ENCODE data around the gene TBXAS1. TPM values are rescaled to one million over a fixed set of nuclear protein-coding genes. Genes with fewer than 3 reads are reported as not detected.

Gene TBXAS1
- total and polyA plus RNA-seq, 3 experiments from 2014 or later = 1.7 to 2.9 (median 2.1) TPM

DNA sequence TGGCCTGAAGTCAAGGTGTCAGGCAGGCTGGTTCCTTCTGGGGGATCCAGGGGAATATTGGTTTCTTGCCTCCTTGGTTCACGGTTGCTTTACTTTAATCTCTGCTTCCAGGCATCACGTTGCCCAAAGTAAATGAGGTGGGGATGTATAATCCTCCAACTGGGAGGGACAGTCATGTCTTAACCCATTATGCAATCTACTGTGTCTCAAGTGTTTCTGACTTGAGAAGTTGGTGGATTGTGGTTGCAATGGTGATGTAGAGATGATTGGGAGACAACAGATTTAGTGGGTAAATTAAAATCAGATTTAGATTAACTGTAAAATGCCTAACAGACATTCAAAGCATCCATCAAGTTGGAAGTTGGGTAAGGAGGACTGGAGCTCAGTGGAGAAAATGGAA, 32.7 kb downstream of the TBXAS1 start:
- H3K27ac ChIP-seq (ENCODE audit: low read depth, low read length) = no peak overlapping the region
- POLR2A ChIA-PET = no interaction called here
- peaks cover 0 to 4% (median 0%) of the 10 kb centered on the region in 3 donors for H3K36me3 Mint-ChIP-seq

DNA sequence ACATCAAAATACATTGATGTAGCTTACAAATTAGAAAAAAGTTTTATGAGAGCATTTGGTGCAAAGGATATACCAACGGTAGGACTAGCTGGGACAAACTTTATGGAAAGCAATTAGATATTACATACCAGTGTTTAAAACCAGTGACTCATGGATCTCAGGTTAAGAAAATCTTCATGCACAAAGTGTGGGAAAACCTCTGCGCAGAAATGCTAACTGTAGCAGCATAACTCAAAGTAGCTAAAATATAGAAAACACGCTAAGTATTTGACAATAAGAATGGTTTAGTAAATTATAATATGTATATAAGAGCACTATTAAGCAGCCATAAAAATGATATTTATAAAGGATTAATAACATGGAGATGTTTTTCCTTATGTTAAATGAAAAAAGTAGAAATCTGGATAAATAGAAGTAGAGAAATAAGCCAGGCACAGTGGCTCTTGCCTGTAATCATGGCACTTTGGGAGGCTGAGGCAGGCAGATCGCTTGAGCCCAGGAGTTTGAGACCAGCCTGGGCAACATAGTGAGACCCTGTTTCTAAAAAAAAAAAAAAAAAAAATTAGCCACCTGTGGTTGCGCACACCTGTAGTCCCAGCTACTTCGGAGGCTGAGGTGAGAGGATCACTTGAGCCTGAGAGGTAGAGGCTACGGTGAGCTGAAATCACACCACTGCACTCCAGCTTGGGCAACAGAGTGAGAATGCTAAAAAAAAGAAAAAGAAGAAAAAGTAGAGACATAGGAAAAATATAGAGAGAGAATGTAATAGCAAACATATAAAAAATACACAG, 37.2 kb downstream of the TBXAS1 start:
- Mint-ChIP-seq H3K27me3 (peaks cover 11 to 38% of the 10 kb centered on the region in 2 donors), H3K36me3 (peaks cover 0 to 4% (median 0%) of the 10 kb centered on the region in 3 donors), H3K27ac (no peak overlapping the region), H3K4me1 (no peaks in the 10 kb centered on the region), H3K4me3 (no peak overlapping the region), H3K9me3 (peaks cover 0 to 8% (median 7%) of the 10 kb centered on the region in 5 donors)
- ChIA-PET CTCF (no interaction called here), POLR2A (no interaction called here)
- no peaks in the 10 kb centered on the region for H3K27me3 ChIP-seq (ENCODE audit: insufficient read depth, low read length, poor library complexity, severe bottlenecking)
- no peak for DNase-seq
- H3K4me1 ChIP-seq (ENCODE audit: insufficient read depth, low read length) = no peaks in the 10 kb centered on the region
- H3K36me3 ChIP-seq (ENCODE audit: insufficient read depth, low read length) = no peaks in the 10 kb centered on the region
- H3K4me3 ChIP-seq (ENCODE audit: low read length) = no peak overlapping the region
- H3K9me3 ChIP-seq (ENCODE audit: low read length) = no peaks in the 10 kb centered on the region
- no peak overlapping the region for H3K27ac ChIP-seq (ENCODE audit: low read depth, low read length)

More for the DNA sequence above, 32.7 kb downstream of the TBXAS1 start:
- no peak for DNase-seq
- Mint-ChIP-seq H3K4me3 (no peak overlapping the region), H3K27me3 (peaks cover 11 to 40% of the 10 kb centered on the region in 2 donors), H3K27ac (no peak overlapping the region), H3K4me1 (no peaks in the 10 kb centered on the region), H3K9me3 (peaks cover 0 to 8% (median 7%) of the 10 kb centered on the region in 5 donors)
- Histone ChIP-seq H3K27me3 (ENCODE audit: insufficient read depth, low read length, poor library complexity, severe bottlenecking) (no peaks in the 10 kb centered on the region), H3K9me3 (ENCODE audit: low read length) (no peaks in the 10 kb centered on the region), H3K36me3 (ENCODE audit: insufficient read depth, low read length) (no peaks in the 10 kb centered on the region), H3K4me3 (ENCODE audit: low read length) (no peak overlapping the region), H3K4me1 (ENCODE audit: insufficient read depth, low read length) (no peaks in the 10 kb centered on the region)
- CTCF ChIA-PET = no interaction called here

DNA sequence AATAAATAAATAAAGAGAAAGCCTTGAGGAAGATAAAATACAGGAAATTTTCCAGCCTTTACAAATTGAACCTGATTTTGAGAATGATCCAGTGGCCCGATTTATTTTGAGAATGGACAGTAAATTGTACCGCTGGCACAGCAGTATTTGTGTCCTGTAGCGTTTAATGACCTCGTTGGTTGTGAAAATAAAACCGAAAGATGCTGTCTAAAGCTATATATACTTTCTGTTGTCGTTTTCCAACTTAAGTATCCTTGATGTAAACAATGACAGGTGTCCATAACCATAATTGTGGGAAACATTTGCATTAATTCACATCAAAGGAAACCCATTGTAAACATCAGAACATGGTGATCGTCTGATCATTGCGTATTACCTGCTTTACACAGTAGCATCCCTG, 38.8 kb downstream of the TBXAS1 start:
- Histone ChIP-seq H3K4me1 (ENCODE audit: insufficient read depth, low read length) (no peaks in the 10 kb centered on the region), H3K36me3 (ENCODE audit: insufficient read depth, low read length) (no peaks in the 10 kb centered on the region), H3K27ac (ENCODE audit: low read depth, low read length) (no peak overlapping the region), H3K27me3 (ENCODE audit: insufficient read depth, low read length, poor library complexity, severe bottlenecking) (no peaks in the 10 kb centered on the region), H3K4me3 (ENCODE audit: low read length) (no peak overlapping the region), H3K9me3 (ENCODE audit: low read length) (no peaks in the 10 kb centered on the region)
- H3K4me3 Mint-ChIP-seq = no peak overlapping the region
- no peak overlapping the region for H3K27ac Mint-ChIP-seq
- peaks cover 0 to 4% (median 0%) of the 10 kb centered on the region in 3 donors for H3K36me3 Mint-ChIP-seq
- H3K4me1 Mint-ChIP-seq = no peaks in the 10 kb centered on the region
- peaks cover 7 to 25% of the 10 kb centered on the region in 2 donors for H3K27me3 Mint-ChIP-seq
- peaks cover 0 to 8% (median 7%) of the 10 kb centered on the region in 5 donors for H3K9me3 Mint-ChIP-seq
- POLR2A ChIA-PET = no interaction called here
- CTCF ChIA-PET = no interaction called here
- DNase-seq = no peak

DNA sequence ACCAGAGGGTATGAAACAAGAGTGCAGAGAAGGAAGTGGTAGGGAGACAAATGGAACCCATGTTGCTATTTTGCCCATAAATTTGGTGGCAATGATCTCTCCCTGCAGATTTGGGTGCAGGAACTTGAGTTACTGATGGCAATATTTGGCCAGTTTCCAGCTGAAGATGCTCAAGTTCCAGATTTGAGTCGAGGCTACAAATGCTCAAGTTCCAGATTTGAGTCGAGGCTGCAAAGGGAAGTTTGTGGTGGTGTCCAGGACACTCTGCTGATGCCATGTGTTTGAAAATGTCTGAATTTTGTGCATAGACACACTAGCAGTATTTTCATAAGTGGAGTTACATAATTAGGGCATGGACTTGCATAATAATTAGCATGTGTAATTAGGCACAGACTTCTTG, 40.8 kb downstream of the TBXAS1 start:
- no peak for DNase-seq

DNA sequence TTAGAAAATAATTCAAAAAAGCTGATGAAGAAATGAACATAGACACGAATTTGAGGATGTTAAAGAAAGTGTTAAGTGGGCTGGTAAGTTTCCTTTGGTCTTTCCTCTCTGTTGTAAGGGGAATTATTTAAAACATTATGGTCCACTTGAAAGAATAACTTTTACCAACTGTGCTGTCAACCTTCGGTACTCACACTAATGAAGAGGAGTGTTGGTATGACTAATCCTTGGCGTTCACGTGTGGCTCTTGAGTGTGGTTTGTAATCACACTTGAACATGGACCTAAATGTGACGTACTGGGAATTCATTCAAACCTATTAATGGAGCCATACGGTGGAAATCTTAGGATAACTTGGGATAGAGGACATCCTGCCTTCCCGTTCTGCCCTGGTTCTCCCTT, 41.3 kb downstream of the TBXAS1 start:
- peaks cover 0 to 3% (median 2%) of the 10 kb centered on the region in 3 donors for H3K4me1 Mint-ChIP-seq
- Histone ChIP-seq H3K9me3 (ENCODE audit: low read length) (no peaks in the 10 kb centered on the region), H3K36me3 (ENCODE audit: insufficient read depth, low read length) (no peaks in the 10 kb centered on the region), H3K4me1 (ENCODE audit: insufficient read depth, low read length) (no peaks in the 10 kb centered on the region), H3K27ac (ENCODE audit: low read depth, low read length) (no peak overlapping the region), H3K4me3 (ENCODE audit: low read length) (no peak overlapping the region), H3K27me3 (ENCODE audit: insufficient read depth, low read length, poor library complexity, severe bottlenecking) (no peaks in the 10 kb centered on the region)
- peaks cover 3 to 12% of the 10 kb centered on the region in 2 donors for H3K27me3 Mint-ChIP-seq
- no peak overlapping the region for H3K27ac Mint-ChIP-seq
- no peak overlapping the region for H3K4me3 Mint-ChIP-seq
- ChIA-PET CTCF (no interaction called here), POLR2A (no interaction called here)
- no peaks in the 10 kb centered on the region for H3K36me3 Mint-ChIP-seq
- no peak for DNase-seq
- H3K9me3 Mint-ChIP-seq = no peaks in the 10 kb centered on the region

More for the DNA sequence above, 40.8 kb downstream of the TBXAS1 start:
- ChIA-PET CTCF (no interaction called here), POLR2A (no interaction called here)
- peaks cover 0 to 3% (median 2%) of the 10 kb centered on the region in 3 donors for H3K4me1 Mint-ChIP-seq
- Histone ChIP-seq H3K27me3 (ENCODE audit: insufficient read depth, low read length, poor library complexity, severe bottlenecking) (no peaks in the 10 kb centered on the region), H3K4me1 (ENCODE audit: insufficient read depth, low read length) (no peaks in the 10 kb centered on the region), H3K36me3 (ENCODE audit: insufficient read depth, low read length) (no peaks in the 10 kb centered on the region), H3K4me3 (ENCODE audit: low read length) (no peak overlapping the region), H3K27ac (ENCODE audit: low read depth, low read length) (no peak overlapping the region), H3K9me3 (ENCODE audit: low read length) (no peaks in the 10 kb centered on the region)
- H3K4me3 Mint-ChIP-seq = no peak overlapping the region
- no peak overlapping the region for H3K27ac Mint-ChIP-seq
- peaks cover 5 to 17% of the 10 kb centered on the region in 2 donors for H3K27me3 Mint-ChIP-seq
- H3K36me3 Mint-ChIP-seq = peaks cover 0 to 2% (median 0%) of the 10 kb centered on the region in 3 donors
- peaks cover 0 to 3% (median 0%) of the 10 kb centered on the region in 5 donors for H3K9me3 Mint-ChIP-seq

DNA sequence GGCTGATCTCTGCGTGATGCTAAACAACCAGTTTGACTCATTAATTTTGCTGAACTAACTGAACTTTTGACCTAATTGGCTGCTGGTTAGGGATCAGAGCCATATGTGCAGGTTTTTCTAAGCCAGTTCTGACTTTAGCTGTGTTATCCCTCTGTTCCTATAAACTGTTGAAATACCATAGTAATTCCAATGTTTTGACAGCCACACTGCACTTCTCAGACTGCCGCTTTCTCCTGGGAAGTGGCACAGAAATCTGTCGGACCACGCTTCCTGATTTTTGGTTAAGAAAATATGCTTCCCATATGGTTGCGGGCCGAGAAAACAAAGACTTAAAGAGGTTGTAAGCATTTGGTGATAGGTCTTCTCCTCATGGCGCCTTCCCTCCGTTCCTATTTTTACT, 42.3 kb downstream of the TBXAS1 start:
- H3K27me3 ChIP-seq (ENCODE audit: insufficient read depth, low read length, poor library complexity, severe bottlenecking) = no peaks in the 10 kb centered on the region
- H3K36me3 ChIP-seq (ENCODE audit: insufficient read depth, low read length) = no peaks in the 10 kb centered on the region
- Mint-ChIP-seq H3K4me1 (peaks cover 0 to 3% (median 2%) of the 10 kb centered on the region in 3 donors), H3K27me3 (peaks cover 3 to 11% of the 10 kb centered on the region in 2 donors), H3K4me3 (no peak overlapping the region), H3K27ac (no peak overlapping the region), H3K9me3 (no peaks in the 10 kb centered on the region), H3K36me3 (no peaks in the 10 kb centered on the region)
- DNase-seq = no peak
- H3K9me3 ChIP-seq (ENCODE audit: low read length) = no peaks in the 10 kb centered on the region
- H3K4me3 ChIP-seq (ENCODE audit: low read length) = no peak overlapping the region
- no peaks in the 10 kb centered on the region for H3K4me1 ChIP-seq (ENCODE audit: insufficient read depth, low read length)
- ChIA-PET CTCF (no interaction called here), POLR2A (no interaction called here)
- no peak overlapping the region for H3K27ac ChIP-seq (ENCODE audit: low read depth, low read length)

DNA sequence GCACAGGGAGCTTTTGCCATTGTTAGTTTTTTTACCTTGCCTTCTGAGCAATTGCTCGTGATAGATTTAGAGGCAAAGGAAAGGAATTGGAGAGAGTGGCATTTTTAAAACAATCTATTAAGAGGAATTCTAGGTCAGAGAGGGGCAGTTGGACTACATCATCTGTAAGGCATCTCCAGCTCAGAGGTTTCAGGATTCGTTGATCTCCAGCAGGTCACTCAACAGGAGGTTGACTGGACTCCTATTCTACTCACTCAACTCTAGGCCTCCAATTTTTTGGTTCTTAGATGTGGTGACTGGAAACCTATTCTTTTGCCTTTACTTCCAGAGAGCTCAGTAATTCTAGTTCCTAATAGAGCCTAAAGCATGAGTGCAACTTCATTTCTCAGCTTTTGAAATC, 42.8 kb downstream of the TBXAS1 start:
- ChIA-PET CTCF (no interaction called here), POLR2A (interaction anchor here (0.7 kb wide), 1 partner anchor 91 kb away, joined by 3 read pairs; no protein-coding TSS in a partner anchor)
- H3K4me3 ChIP-seq (ENCODE audit: low read length) = no peak overlapping the region
- Mint-ChIP-seq H3K4me1 (peaks cover 0 to 3% (median 2%) of the 10 kb centered on the region in 3 donors), H3K9me3 (no peaks in the 10 kb centered on the region), H3K27me3 (peaks cover 4 to 12% of the 10 kb centered on the region in 2 donors), H3K27ac (no peak overlapping the region), H3K4me3 (no peak overlapping the region), H3K36me3 (no peaks in the 10 kb centered on the region)
- no peak overlapping the region for H3K27ac ChIP-seq (ENCODE audit: low read depth, low read length)
- H3K27me3 ChIP-seq (ENCODE audit: insufficient read depth, low read length, poor library complexity, severe bottlenecking) = no peaks in the 10 kb centered on the region
- DNase-seq = no peak
- no peaks in the 10 kb centered on the region for H3K36me3 ChIP-seq (ENCODE audit: insufficient read depth, low read length)
- H3K4me1 ChIP-seq (ENCODE audit: insufficient read depth, low read length) = no peaks in the 10 kb centered on the region
- H3K9me3 ChIP-seq (ENCODE audit: low read length) = no peaks in the 10 kb centered on the region

DNA sequence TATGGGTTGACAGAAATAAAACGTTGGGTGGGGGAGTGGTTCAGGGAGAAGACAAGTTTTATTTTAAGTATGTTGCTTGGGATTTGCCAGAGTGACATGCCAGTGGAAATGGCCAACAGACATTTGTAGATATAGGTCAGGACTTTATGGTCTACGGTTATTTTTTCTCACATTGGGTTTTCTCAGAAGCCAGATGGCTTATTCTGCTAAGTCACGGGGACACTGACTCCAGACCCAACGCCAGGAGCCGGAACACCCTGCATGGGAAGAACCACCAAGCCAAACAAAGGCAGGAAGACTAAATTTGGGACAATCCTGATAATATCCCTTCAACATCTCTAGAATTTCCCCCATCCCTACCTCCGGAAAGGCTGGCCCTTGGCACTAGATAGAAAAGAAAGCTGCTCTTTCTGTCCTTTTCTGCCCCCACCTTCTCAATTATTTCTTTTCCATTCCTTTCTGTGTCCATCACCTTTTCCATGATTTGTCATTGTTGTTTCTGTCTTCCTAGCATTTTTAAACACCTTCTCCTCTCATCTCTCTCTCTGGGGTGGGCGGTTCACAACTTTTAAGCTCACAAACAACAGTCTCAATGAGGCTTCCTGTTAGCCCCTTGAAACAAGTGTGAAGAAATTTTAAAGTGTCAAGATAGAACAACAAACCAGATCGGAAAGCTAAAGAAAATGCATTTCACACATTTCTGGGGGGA, 44.7 kb downstream of the TBXAS1 start:
- Mint-ChIP-seq H3K36me3 (peaks cover 0 to 2% (median 0%) of the 10 kb centered on the region in 3 donors), H3K9me3 (no peaks in the 10 kb centered on the region), H3K27me3 (peaks cover 4 to 6% of the 10 kb centered on the region in 2 donors), H3K4me1 (peaks cover 0 to 3% (median 2%) of the 10 kb centered on the region in 3 donors), H3K4me3 (peak overlapping the region in 2 of 7 donors; percentile 15 to 20), H3K27ac (peak overlapping the region in 1 of 8 donors; percentile 8)
- POLR2A ChIA-PET = no interaction called here
- H3K36me3 ChIP-seq (ENCODE audit: insufficient read depth, low read length) = no peaks in the 10 kb centered on the region
- H3K9me3 ChIP-seq (ENCODE audit: low read length) = no peaks in the 10 kb centered on the region
- DNase-seq = no peak
- H3K27me3 ChIP-seq (ENCODE audit: insufficient read depth, low read length, poor library complexity, severe bottlenecking) = no peaks in the 10 kb centered on the region
- no peak overlapping the region for H3K27ac ChIP-seq (ENCODE audit: low read depth, low read length)
- CTCF ChIA-PET = interaction anchor here (1.5 kb wide), 1 partner anchor 10 kb away, joined by 3 read pairs; no protein-coding TSS in a partner anchor
- no peak overlapping the region for H3K4me3 ChIP-seq (ENCODE audit: low read length)
- H3K4me1 ChIP-seq (ENCODE audit: insufficient read depth, low read length) = no peaks in the 10 kb centered on the region
